Stimulated activated effector memory CD8-positive, alpha-beta T cell treated with anti-CD3 and anti-CD28 coated beads, Interleukin-12 subunit alpha, Interleukin-12 subunit beta, amount 100 ng/mL, for 72 hours (primary cell): Measurements from ENCODE around the gene A3GALT2.

Source experiments
- ATAC-seq: fragments of 150-1000 bp; cut with Tn5 transposase; 2 replicates; pipeline ENCODE4 v1.10.0; 2021
- DNase-seq, 2 donors: peaks; one replicate each; pipeline ENCODE4 v3.0.0; 2021 to 2022; ENCODE audit warnings: low spot score in 2 of 2
- H3K27ac Mint-ChIP-seq: one replicate; pipeline ENCODE4 v1.8.0; 2022; ENCODE audit warnings: mild to moderate bottlenecking, mixed read lengths
- H3K36me3 Mint-ChIP-seq: one replicate; pipeline ENCODE4 v1.8.0; 2022; ENCODE audit warnings: mild to moderate bottlenecking, mixed read lengths
- H3K4me1 Mint-ChIP-seq: one replicate; pipeline ENCODE4 v1.8.0; 2022; ENCODE audit warnings: mixed read lengths
- H3K4me3 Mint-ChIP-seq: one replicate; pipeline ENCODE4 v1.8.0; 2022; ENCODE audit warnings: mild to moderate bottlenecking, mixed read lengths
- H3K9me3 Mint-ChIP-seq: one replicate; pipeline ENCODE4 v1.8.0; 2022; ENCODE audit warnings: mixed read lengths

A3GALT2 gene

GRCh38 chr1:33329600-33330305 lies 8.9 kb upstream of the A3GALT2 start:
- no peak overlapping the region for H3K4me3 Mint-ChIP-seq
- no peak for DNase-seq
- no peak for ATAC-seq
- no peak overlapping the region for H3K27ac Mint-ChIP-seq
- no peaks in the 10 kb centered on the region for H3K9me3 Mint-ChIP-seq
- H3K4me1 Mint-ChIP-seq, result no peaks in the 10 kb centered on the region
- peaks cover 94% of the 10 kb centered on the region for H3K36me3 Mint-ChIP-seq

GRCh38 chr1:33328817-33329216 lies 7.9 kb upstream of the A3GALT2 start:
- peaks cover 96% of the 10 kb centered on the region for H3K36me3 Mint-ChIP-seq
- no peak for ATAC-seq

GRCh38 chr1:33327587-33328325 lies 6.9 kb upstream of the A3GALT2 start:
- Mint-ChIP-seq H3K9me3 (no peaks in the 10 kb centered on the region), H3K4me3 (no peak overlapping the region), H3K27ac (no peak overlapping the region), H3K36me3 (peaks cover 96% of the 10 kb centered on the region), H3K4me1 (no peaks in the 10 kb centered on the region)
- ATAC-seq (peak; percentile 77), DNase-seq (no peak)

More at GRCh38 chr1:33328817-33329216, 7.9 kb upstream of the A3GALT2 start:
- DNase-seq, result no peak
- H3K4me1 Mint-ChIP-seq, result no peaks in the 10 kb centered on the region
- no peak overlapping the region for H3K4me3 Mint-ChIP-seq
- no peak overlapping the region for H3K27ac Mint-ChIP-seq
- no peaks in the 10 kb centered on the region for H3K9me3 Mint-ChIP-seq

GRCh38 chr1:33326785-33327184 lies 5.9 kb upstream of the A3GALT2 start:
- ATAC-seq, result no peak
- no peak for DNase-seq
- Mint-ChIP-seq H3K4me1 (no peaks in the 10 kb centered on the region), H3K4me3 (no peak overlapping the region), H3K27ac (no peak overlapping the region), H3K36me3 (peaks cover 88% of the 10 kb centered on the region), H3K9me3 (no peaks in the 10 kb centered on the region)

- H3K4me3 Mint-ChIP-seq, result no peak overlapping the region
- H3K9me3 Mint-ChIP-seq, result no peaks in the 10 kb centered on the region
- H3K36me3 Mint-ChIP-seq, result peaks cover 69% of the 10 kb centered on the region
- H3K4me1 Mint-ChIP-seq, result no peaks in the 10 kb centered on the region
- DNase-seq (no peak), ATAC-seq (no peak)
- H3K27ac Mint-ChIP-seq, result peak overlapping the region; percentile 32
Measured at GRCh38 chr1:33324677-33325575, 4.0 kb upstream of the A3GALT2 start.

- H3K4me3 Mint-ChIP-seq, result no peak overlapping the region
- ATAC-seq, result no peak
- DNase-seq, result no peak
- H3K27ac Mint-ChIP-seq, result peak overlapping the region; percentile 56
- H3K36me3 Mint-ChIP-seq, result peaks cover 59% of the 10 kb centered on the region
- no peaks in the 10 kb centered on the region for H3K4me1 Mint-ChIP-seq
- no peaks in the 10 kb centered on the region for H3K9me3 Mint-ChIP-seq
Measured at GRCh38 chr1:33323663-33324477, 3.0 kb upstream of the A3GALT2 start.

GRCh38 chr1:33322870-33323585 lies 2.1 kb upstream of the A3GALT2 start:
- H3K4me3 Mint-ChIP-seq, result no peak overlapping the region
- peaks cover 50% of the 10 kb centered on the region for H3K36me3 Mint-ChIP-seq
- no peak for DNase-seq
- no peaks in the 10 kb centered on the region for H3K9me3 Mint-ChIP-seq
- peak overlapping the region; percentile 56 for H3K27ac Mint-ChIP-seq
- ATAC-seq, result no peak
- H3K4me1 Mint-ChIP-seq, result no peaks in the 10 kb centered on the region

- no peaks in the 10 kb centered on the region for H3K4me1 Mint-ChIP-seq
- peaks cover 47% of the 10 kb centered on the region for H3K36me3 Mint-ChIP-seq
- H3K27ac Mint-ChIP-seq, result no peak overlapping the region
- no peak overlapping the region for H3K4me3 Mint-ChIP-seq
- no peak for DNase-seq
- H3K9me3 Mint-ChIP-seq, result no peaks in the 10 kb centered on the region
- no peak for ATAC-seq
Measured at GRCh38 chr1:33322109-33322508, 1.2 kb upstream of the A3GALT2 start.

- no peak overlapping the region for H3K4me3 Mint-ChIP-seq
- no peak overlapping the region for H3K27ac Mint-ChIP-seq
- no peak for DNase-seq
- ATAC-seq, result no peak
- peaks cover 38% of the 10 kb centered on the region for H3K36me3 Mint-ChIP-seq
- H3K4me1 Mint-ChIP-seq, result no peaks in the 10 kb centered on the region
- no peaks in the 10 kb centered on the region for H3K9me3 Mint-ChIP-seq
Measured at GRCh38 chr1:33321178-33321577, 280 bp upstream of the A3GALT2 start.

GRCh38 chr1:33319949-33320618 lies 814 bp downstream of the A3GALT2 start:
- Mint-ChIP-seq H3K36me3 (peaks cover 27% of the 10 kb centered on the region), H3K9me3 (no peaks in the 10 kb centered on the region), H3K4me3 (no peak overlapping the region), H3K4me1 (no peaks in the 10 kb centered on the region), H3K27ac (no peak overlapping the region)
- ATAC-seq (no peak), DNase-seq (no peak)

- H3K36me3 Mint-ChIP-seq, result peaks cover 23% of the 10 kb centered on the region
- ATAC-seq, result peak; percentile 20
- H3K9me3 Mint-ChIP-seq, result no peaks in the 10 kb centered on the region
- H3K4me1 Mint-ChIP-seq, result no peaks in the 10 kb centered on the region
- DNase-seq, result no peak
- H3K27ac Mint-ChIP-seq, result no peak overlapping the region
- no peak overlapping the region for H3K4me3 Mint-ChIP-seq
Measured at GRCh38 chr1:33319186-33319948, 1.5 kb downstream of the A3GALT2 start.

GRCh38 chr1:33317946-33318345 lies 3.0 kb downstream of the A3GALT2 start:
- no peak for ATAC-seq
- no peaks in the 10 kb centered on the region for H3K4me1 Mint-ChIP-seq

GRCh38 chr1:33317354-33317753 lies 3.5 kb downstream of the A3GALT2 start:
- Mint-ChIP-seq H3K4me3 (no peak overlapping the region), H3K9me3 (no peaks in the 10 kb centered on the region), H3K27ac (no peak overlapping the region), H3K4me1 (no peaks in the 10 kb centered on the region), H3K36me3 (peaks cover 6% of the 10 kb centered on the region)
- ATAC-seq, result no peak
- DNase-seq, result no peak

More at GRCh38 chr1:33317946-33318345, 3.0 kb downstream of the A3GALT2 start:
- H3K27ac Mint-ChIP-seq, result no peak overlapping the region
- no peak overlapping the region for H3K4me3 Mint-ChIP-seq
- peaks cover 10% of the 10 kb centered on the region for H3K36me3 Mint-ChIP-seq
- DNase-seq, result no peak
- H3K9me3 Mint-ChIP-seq, result no peaks in the 10 kb centered on the region
